Hepatocyte (in vitro differentiated cells): ENCODE results near the gene PFDN4.

Source experiments
- CTCF ChIP-seq: fragments of 200-600 bp; sonication (generic); IDR thresholded peaks from 2 replicates; pipeline ENCODE4 v1.5.1; 2016; ENCODE audit warnings: antibody characterized with exemption, mild to moderate bottlenecking; ENCODE audit not compliant: poor library complexity
- EZH2 ChIP-seq: fragments of 200-600 bp; sonication (generic); IDR thresholded peaks from 2 replicates; pipeline ENCODE4 v1.6.1; 2016; ENCODE audit warnings: antibody characterized with exemption, mild to moderate bottlenecking, borderline replicate concordance

DNA sequence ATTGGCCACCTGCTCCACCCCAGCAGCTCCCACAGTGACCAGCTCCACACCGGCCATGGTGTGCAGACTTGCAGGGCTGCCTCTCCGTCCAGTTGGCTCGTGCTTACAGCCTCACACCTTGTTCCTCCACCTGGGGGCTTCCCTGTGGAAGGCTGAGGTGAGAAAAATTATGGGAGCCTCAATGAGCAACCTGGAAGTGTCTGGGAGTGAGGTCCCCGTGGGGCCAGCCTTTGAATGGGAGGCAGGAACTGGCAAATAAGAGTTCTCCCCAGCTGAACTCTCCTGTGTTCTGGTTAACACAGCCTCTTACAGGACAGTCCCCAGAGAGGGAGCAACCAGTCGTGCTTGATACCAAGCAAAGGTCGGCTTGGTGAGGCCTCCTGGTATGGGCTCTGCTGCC, 3.8 kb upstream of the PFDN4 start:
- TF ChIP-seq EZH2 (no peak), CTCF (no peak)
